DND-41 (cell line): ENCODE results near the gene C13orf42.

Source experiments
- CTCF ChIP-seq: IDR thresholded peaks from 2 replicates; pipeline ENCODE4 v1.5.1; 2012; ENCODE audit warnings: borderline replicate concordance, low read length, moderate library complexity, mild to moderate bottlenecking; ENCODE audit not compliant: poor library complexity, severe bottlenecking; ENCODE audit errors: extremely low read depth
- EZH2 ChIP-seq: IDR thresholded peaks from 3 replicates; pipeline ENCODE4 v1.6.1; 2012; ENCODE audit warnings: borderline replicate concordance, low read depth, mild to moderate bottlenecking, moderate library complexity, low read length, inconsistent platforms; ENCODE audit not compliant: severe bottlenecking

DNA sequence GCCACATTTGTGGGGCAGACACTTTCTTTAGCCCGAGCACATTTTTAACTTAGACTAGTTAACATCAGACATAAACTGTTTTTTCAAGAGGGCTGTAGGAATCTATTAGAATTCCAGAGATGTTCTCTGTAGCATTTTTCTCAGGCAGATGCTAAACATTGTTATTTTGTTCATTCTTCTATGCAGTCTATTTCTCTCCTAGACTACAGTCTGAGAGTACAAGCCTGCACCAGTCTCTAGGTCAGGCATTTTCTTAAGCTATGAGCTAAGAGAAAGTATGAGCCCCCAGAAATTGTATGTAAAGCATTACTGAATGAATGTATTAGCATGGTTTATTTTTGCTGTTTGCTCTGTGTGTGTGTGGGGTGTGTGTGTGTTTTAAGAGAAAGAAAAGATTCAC, 923 bp upstream of the C13orf42 start:
- TF ChIP-seq CTCF (no peak), EZH2 (no peak)
